SU-DHL-6 (cell line): ENCODE results near the gene ZC3H18.

Experiments
- EZH2phosphoT487 ChIP-seq: fragments of 200-600 bp; sonication (generic), shearing (Covaris generic); conservative IDR thresholded peaks from 2 replicates; pipeline ENCODE4 v1.6.1; 2018; ENCODE audit warnings: mild to moderate bottlenecking, antibody characterized with exemption, low read length, moderate library complexity, mixed read lengths
- TF ChIP-seq, protein P1 (sequence below): fragments of 200-600 bp; sonication (generic); IDR thresholded peaks from one replicate; pipeline ENCODE4 v1.5.1; 2017; ENCODE audit warnings: antibody characterized with exemption, mild to moderate bottlenecking, low read length, moderate library complexity; ENCODE audit not compliant: insufficient read depth, poor library complexity, severe bottlenecking

DNA sequence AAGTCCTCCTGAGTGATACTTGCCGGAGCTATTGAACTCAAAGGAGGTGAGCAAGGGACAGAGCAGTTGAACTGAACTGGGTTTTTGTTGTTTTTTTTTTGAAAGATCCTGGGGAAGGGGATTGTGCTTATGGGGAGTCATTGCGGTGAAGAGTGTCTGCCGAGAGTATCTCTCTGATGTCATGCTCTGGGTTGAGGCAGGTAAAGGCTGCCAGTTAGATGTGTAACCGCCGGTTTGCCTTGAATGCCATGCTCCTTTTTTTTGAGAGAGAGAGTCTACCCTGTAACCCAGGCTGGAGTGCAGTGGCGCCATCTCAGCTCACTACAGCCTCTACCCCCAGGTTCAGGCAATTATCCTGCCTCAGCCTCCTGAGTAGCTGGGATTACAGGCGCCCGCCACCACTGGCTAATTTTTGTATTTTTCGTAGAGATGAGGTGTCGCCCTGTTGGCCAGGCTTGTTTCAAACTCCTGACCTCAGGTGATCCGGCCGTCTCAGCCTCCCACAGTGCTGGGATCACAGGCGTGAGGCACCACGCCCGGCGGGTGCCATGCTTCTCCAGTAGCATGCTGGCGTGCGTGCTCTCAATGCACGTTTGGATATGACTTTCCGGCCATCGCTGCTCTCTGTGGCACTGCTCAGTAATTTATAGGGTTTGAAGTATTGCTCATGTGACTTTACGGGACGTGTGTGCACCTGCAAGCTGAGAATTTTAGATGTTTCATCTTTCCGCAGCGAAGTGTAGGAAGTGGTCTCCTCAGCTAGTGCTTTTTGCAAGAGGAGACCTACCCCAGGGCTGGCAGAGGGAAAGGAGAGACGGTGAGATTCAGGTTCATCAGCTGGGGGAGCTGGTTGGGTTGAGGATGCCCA is 8.5 kb downstream of the ZC3H18 start:
- TF ChIP-seq, protein P1, sequence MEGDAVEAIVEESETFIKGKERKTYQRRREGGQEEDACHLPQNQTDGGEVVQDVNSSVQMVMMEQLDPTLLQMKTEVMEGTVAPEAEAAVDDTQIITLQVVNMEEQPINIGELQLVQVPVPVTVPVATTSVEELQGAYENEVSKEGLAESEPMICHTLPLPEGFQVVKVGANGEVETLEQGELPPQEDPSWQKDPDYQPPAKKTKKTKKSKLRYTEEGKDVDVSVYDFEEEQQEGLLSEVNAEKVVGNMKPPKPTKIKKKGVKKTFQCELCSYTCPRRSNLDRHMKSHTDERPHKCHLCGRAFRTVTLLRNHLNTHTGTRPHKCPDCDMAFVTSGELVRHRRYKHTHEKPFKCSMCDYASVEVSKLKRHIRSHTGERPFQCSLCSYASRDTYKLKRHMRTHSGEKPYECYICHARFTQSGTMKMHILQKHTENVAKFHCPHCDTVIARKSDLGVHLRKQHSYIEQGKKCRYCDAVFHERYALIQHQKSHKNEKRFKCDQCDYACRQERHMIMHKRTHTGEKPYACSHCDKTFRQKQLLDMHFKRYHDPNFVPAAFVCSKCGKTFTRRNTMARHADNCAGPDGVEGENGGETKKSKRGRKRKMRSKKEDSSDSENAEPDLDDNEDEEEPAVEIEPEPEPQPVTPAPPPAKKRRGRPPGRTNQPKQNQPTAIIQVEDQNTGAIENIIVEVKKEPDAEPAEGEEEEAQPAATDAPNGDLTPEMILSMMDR = no peak
- TF ChIP-seq EZH2phosphoT487 = no peak
